Measurements from ENCODE around the gene NUDT3.

DNA sequence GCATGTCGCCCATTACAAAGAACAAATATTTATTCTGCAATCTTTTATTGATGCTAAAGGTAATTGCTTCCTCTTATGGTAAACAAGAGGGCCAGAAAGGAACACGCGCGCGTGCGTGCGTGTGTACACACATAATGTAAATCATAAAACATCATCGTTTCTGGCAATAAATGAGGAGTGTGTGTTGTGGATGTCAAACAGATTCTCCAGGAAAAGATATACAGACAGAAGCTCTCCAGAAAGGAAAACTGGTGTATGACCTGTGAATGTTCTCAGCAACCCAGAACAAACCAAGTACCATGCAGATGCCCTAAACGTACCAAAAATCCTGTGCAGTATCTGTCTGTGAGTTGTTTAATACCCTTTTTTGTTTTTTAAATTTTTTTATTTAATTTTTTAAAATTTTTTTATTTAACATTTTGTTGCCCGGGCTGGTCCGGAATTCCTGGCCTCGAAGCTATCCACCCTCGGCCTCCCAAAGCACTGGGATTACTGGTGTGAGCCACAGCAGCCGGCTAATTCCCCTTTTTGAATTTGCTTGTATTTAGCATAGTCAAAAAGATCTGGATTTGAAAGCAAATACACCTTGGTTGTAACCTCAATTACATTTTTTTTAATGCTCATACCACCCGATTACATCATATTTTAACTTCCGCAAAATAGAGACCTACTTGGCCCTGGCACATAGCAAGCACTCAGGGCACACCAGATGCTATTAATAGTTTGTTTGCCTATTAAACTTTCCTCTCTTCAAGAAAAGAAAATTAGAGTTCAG is 909 bp upstream of the NUDT3 start:
- TF ChIP-seq, protein P1, sequence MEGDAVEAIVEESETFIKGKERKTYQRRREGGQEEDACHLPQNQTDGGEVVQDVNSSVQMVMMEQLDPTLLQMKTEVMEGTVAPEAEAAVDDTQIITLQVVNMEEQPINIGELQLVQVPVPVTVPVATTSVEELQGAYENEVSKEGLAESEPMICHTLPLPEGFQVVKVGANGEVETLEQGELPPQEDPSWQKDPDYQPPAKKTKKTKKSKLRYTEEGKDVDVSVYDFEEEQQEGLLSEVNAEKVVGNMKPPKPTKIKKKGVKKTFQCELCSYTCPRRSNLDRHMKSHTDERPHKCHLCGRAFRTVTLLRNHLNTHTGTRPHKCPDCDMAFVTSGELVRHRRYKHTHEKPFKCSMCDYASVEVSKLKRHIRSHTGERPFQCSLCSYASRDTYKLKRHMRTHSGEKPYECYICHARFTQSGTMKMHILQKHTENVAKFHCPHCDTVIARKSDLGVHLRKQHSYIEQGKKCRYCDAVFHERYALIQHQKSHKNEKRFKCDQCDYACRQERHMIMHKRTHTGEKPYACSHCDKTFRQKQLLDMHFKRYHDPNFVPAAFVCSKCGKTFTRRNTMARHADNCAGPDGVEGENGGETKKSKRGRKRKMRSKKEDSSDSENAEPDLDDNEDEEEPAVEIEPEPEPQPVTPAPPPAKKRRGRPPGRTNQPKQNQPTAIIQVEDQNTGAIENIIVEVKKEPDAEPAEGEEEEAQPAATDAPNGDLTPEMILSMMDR (IDR thresholded peaks at IDR 0.05 in 2 of 3, conservative IDR thresholded peaks at IDR 0.05 in 1 of 3; ENCODE audit: borderline replicate concordance in 1 of 3, insufficient read depth in 1 of 3, low read depth in 2 of 3, low read length in 2 of 3) = no peak
- no peak for TF ChIP-seq EZH2 (IDR thresholded peaks at IDR 0.05)
- no peak for TF ChIP-seq RAD21 (IDR thresholded peaks at IDR 0.05; ENCODE audit: low read depth)
- TF ChIP-seq POLR2A (IDR thresholded peaks at IDR 0.05; ENCODE audit: borderline replicate concordance, extremely low read depth, insufficient read depth, insufficient read length) = no peak
- TF ChIP-seq FOSL1 (IDR thresholded peaks at IDR 0.05; ENCODE audit: low read depth) = no peak
- no peak for TF ChIP-seq SP1 (IDR thresholded peaks at IDR 0.05; ENCODE audit: low read depth)
- TF ChIP-seq TCF7L2 (IDR thresholded peaks at IDR 0.05; ENCODE audit: borderline replicate concordance, extremely low read depth, insufficient read depth, insufficient read length) = no peak
- no peak for TF ChIP-seq POLR2AphosphoS5 (IDR thresholded peaks at IDR 0.05; ENCODE audit: low read depth, low read length)

Data from HCT116 (cell line).